Left ventricle myocardium inferior (tissue), 1 donor: ENCODE results near the gene DNAJC30. TPM values are rescaled to one million over a fixed set of nuclear protein-coding genes. Genes with fewer than 3 reads are reported as not detected.
A peak's percentile ranks its signal among the peaks of the same experiment; 100 is the strongest.
"Not testable (repeated sequence)": the region's sequence is repeated elsewhere in the genome, so short reads cannot be mapped to it uniquely, and the experiment has no call there.

Source experiments
- DNase-seq: peaks from one replicate; pipeline ENCODE4 v3.0.0-alpha.2; 2020
- H3K27ac ChIP-seq: fragments of 200-600 bp; replicated peaks from 2 replicates; pipeline ENCODE4 v1.8.0; 2021
- H3K27me3 ChIP-seq: fragments of 200-600 bp; 2 replicates; pipeline ENCODE4 v1.8.0; 2021; ENCODE audit warnings: low read depth
- H3K36me3 ChIP-seq: fragments of 200-600 bp; 2 replicates; pipeline ENCODE4 v1.8.0; 2021
- H3K4me1 ChIP-seq: fragments of 200-600 bp; 2 replicates; pipeline ENCODE4 v1.8.0; 2021
- H3K4me3 ChIP-seq: fragments of 200-600 bp; 2 replicates; pipeline ENCODE4 v1.8.0; 2021; ENCODE audit warnings: mild to moderate bottlenecking, moderate library complexity
- H3K9me3 ChIP-seq: fragments of 200-600 bp; replicated peaks from 2 replicates; pipeline ENCODE4 v1.8.0; 2021
- CTCF ChIP-seq: fragments of 200-600 bp; IDR thresholded peaks from 2 replicates; pipeline ENCODE4 v1.8.0; 2021; ENCODE audit warnings: antibody characterized with exemption, mild to moderate bottlenecking, borderline replicate concordance
- intact Hi-C: fragments of 100-400 bp; cut with micrococcal nuclease; formaldehyde crosslinking; loops from one replicate; pipeline ENCODE4 v1.11.0; 2022
- total RNA-seq: library from RNA; stranded (reverse); fragmentation: NEBNext Ultra II Directional; extraction: Animal tissue kit (Norgen Biotek cat#: 25700); gene quantifications from one replicate; pipeline ENCODE4 v1.2.1, GENCODE V29; 2021
- donor health status: DM: no; HTN: yes; CAD: no; lungs with severe emphysema.

The DNAJC30 gene
- total RNA-seq, 1 donor from 2014 or later: 14.0 TPM

DNA sequence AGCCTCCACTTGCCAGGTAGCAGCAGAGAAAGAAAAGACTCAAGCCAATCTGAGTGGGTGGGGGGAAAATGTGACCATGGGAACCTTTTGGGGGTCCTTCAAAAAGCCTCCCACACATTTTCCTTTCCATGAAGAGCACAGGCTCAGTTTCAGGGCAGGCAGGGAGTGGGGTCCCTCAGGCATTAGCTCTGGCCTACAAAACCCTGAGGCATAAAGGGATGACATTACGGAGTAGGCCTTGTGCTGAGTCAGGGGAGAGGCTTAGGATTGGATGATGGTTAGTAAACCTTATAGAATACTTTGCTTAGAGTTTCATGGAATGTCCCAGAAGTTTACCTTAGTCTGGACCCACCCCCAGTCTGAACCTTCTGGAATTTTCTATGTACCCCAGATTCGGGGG, 3.5 kb downstream of the DNAJC30 start:
- no peak for DNase-seq
- Histone ChIP-seq H3K9me3 (no peaks in the 10 kb centered on the region), H3K36me3 (peaks cover 6% of the 10 kb centered on the region), H3K4me1 (peaks cover 66% of the 10 kb centered on the region), H3K4me3 (no peak overlapping the region), H3K27ac (peak overlapping the region; percentile 59), H3K27me3 (no peaks in the 10 kb centered on the region)
- no peak for TF ChIP-seq CTCF
- intact Hi-C loops: no loop called here

- no peak for TF ChIP-seq CTCF
- intact Hi-C loops: no loop called here
- Histone ChIP-seq H3K9me3 (no peaks in the 10 kb centered on the region), H3K4me1 (peaks cover 57% of the 10 kb centered on the region), H3K27me3 (no peaks in the 10 kb centered on the region), H3K27ac (peak overlapping the region; percentile 59), H3K36me3 (peaks cover 6% of the 10 kb centered on the region), H3K4me3 (no peak overlapping the region)
- DNase-seq: no peak
Measured at GRCh38 chr7:73678862-73679261, 4.4 kb downstream of the DNAJC30 start.

DNA sequence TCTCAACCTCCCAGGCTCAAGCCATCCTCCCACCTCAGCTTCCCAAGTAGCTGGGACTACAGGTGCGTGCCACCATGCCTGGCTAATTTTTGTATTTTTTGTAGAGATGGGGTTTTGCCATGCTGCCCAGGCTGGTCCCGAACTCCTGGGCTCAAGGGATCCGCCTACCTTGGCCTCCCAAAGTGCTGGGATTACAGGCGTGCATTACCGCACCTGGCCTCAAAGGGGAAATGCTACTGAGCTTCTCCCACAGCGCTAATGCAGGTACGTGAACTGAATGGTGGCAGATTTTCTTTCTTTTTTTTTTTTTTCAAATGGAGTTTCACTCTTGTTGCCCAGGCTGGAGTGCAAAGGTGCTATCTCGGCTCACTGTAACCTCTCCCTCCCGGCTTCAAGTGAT, 7.2 kb downstream of the DNAJC30 start:
- H3K4me3 ChIP-seq, intact Hi-C loops, DNase-seq, H3K9me3 ChIP-seq, H3K27ac ChIP-seq, H3K27me3 ChIP-seq, H3K36me3 ChIP-seq: not testable (repeated sequence)
- peaks cover 30% of the 10 kb centered on the region for H3K4me1 ChIP-seq

- Histone ChIP-seq H3K9me3 (no peaks in the 10 kb centered on the region), H3K36me3 (peaks cover 6% of the 10 kb centered on the region), H3K4me1 (peaks cover 16% of the 10 kb centered on the region), H3K27ac (no peak overlapping the region), H3K4me3 (no peak overlapping the region), H3K27me3 (no peaks in the 10 kb centered on the region)
- intact Hi-C loops: no loop called here
- DNase-seq: no peak
- no peak for TF ChIP-seq CTCF
Measured at GRCh38 chr7:73674468-73675124, 8.7 kb downstream of the DNAJC30 start.

- no peaks in the 10 kb centered on the region for H3K9me3 ChIP-seq
- H3K4me1 ChIP-seq: peaks cover 17% of the 10 kb centered on the region
- no peak for DNase-seq
- no peaks in the 10 kb centered on the region for H3K36me3 ChIP-seq
- no peak overlapping the region for H3K27ac ChIP-seq
- no peak overlapping the region for H3K4me3 ChIP-seq
- intact Hi-C loops: no loop called here
- TF ChIP-seq CTCF: no peak
- no peaks in the 10 kb centered on the region for H3K27me3 ChIP-seq
Measured at GRCh38 chr7:73671857-73672445, 11.3 kb downstream of the DNAJC30 start.

GRCh38 chr7:73671322-73671661, 12.0 kb downstream of the DNAJC30 start:
- Histone ChIP-seq H3K4me1 (peaks cover 17% of the 10 kb centered on the region), H3K27ac (no peak overlapping the region), H3K9me3 (no peaks in the 10 kb centered on the region), H3K27me3 (no peaks in the 10 kb centered on the region), H3K36me3 (no peaks in the 10 kb centered on the region), H3K4me3 (no peak overlapping the region)
- intact Hi-C loops: no loop called here
- no peak for DNase-seq
- no peak for TF ChIP-seq CTCF
